Right kidney (tissue), 1 donor: Measurements from ENCODE around the gene RBPJL.

Experiments used
- DNase-seq: peaks from one replicate; pipeline ENCODE4 v3.0.0-alpha.2; 2016

The RBPJL gene

DNA sequence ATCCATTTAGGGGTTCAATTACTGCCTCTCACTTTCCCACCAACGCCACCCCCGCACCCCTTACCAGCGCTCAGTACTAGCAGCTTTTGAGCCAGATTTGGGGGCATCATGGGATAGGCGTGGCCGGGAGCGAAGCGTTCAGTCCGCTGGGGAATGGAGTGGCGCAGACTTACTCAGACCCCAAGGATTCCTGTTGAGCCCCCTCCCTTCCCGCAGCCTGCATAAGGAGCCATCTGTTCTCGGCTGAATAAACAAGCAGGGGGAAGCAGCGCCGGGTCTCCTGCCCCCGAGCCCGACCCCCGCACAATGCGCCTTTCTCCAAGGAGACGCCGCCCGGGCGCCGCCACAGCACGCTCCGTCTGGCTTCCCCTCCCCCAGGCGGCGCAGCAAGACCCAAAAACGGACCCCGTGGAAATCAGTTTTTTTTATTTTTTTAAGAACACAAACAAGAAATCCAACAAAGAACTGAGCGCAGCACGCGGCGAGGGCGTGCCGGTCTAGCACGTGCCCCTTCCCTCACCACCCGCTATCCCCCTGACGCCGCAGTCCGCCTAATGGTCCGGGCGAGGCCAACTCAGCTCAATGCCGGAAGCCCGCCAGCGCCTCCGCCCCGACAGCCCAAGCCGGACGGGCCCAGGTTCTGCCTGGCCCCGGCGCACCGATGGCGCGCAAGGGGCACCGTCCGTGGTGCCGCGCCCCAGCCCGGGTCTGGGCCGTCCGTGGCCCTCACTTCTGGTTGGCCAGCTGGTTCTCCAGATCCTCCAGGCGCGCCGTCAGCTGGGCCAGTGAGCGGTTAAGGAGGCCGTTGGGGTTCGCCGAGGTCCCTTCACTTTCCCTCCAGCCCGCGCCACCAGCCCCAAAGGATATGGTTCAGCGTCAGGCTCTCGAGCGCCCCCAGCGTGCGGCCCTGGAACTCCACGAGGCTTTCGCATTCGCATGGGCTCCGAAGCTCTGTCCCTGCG, 13.3 kb upstream of the RBPJL start:
- peak; percentile 93 for DNase-seq

DNA sequence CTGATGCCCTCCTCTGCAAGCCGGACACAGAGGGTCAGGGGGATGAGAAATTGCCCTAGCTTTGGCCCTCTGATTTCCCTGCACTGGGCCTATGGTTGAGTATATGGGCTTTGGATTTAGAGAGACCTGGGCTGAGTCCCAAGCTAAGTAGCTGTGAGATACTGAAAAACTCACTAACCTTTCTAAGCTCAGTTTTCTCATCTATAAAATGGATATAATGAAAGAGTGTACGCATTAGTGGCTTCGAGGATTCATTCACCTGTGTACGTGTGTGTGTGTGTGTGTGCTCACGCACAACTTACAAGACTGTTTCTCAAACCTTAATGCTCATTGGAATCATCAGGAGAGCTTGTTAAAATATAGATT, 12.7 kb upstream of the RBPJL start:
- DNase-seq: no peak

DNA sequence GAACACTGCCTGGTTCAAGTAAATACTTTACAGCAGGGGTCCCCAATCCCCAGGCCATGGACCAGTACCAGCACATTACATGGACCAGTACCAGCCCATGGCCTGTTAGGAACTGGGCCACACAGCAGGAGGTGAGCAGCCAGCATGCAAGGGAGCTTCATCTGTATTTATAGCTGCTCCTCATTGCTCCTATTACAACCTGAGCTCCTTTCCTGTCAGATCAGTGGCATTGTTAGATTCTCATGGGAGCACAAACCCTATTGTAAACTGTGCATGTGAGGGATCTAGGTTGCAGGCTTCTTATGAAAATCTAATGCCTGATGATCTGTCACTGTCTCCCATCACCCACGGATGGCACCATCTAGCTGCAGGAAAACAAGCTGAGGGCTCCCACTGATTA, 12.0 kb upstream of the RBPJL start:
- DNase-seq: no peak

DNA sequence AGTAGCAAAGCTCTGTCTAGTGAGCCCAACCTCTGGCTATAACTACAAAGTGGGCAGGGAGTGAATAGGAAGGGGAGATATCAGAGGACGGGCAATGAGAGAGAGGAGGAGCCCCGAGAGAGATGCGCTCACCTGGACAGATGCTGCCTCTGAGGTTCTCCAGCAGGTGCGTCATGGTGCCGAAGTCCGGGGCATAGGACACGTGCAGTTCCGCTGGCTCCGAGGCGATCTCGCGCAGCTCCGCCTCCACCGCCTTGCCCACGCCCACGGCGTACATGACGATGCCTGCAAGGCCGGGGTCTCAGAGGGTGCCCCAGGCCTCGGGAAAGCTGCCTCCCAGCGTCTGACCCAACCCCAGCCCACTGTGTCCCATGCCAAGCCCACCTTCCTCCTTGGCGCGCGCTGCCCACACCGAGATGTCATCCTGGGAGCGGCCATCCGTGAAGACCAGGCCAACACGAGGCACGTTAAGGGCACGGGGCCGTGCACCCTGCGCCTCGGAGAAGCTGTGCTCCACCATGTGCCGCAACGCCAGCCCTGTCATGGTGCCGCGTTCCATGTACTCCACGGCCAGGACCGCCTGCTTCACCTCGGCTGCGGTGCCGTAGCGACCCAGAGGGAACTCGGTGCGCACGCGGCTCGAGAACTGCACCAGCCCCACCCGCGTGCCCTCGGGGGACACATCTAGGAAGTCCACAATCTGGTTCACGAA, 8.7 kb upstream of the RBPJL start:
- no peak for DNase-seq

DNA sequence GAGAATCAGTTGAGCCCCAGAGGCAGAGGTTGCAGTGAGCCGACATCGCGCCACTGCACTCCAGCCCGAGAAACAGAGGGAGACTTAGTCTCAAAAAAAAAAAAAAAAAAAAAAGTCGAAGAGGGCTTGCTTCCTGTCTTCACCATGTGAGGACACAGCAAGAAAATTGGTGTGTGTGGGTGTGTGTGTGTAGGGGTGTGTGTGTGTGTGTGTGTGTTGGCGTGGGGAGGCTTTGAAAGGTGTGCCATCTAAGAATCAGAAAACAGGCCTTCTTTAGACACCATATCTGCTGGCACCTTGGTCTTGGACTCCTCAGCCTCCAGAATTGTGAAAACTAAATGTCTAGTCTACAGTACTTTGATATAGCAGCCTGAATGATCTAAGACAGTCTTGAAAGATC, 6.9 kb upstream of the RBPJL start:
- no peak for DNase-seq

DNA sequence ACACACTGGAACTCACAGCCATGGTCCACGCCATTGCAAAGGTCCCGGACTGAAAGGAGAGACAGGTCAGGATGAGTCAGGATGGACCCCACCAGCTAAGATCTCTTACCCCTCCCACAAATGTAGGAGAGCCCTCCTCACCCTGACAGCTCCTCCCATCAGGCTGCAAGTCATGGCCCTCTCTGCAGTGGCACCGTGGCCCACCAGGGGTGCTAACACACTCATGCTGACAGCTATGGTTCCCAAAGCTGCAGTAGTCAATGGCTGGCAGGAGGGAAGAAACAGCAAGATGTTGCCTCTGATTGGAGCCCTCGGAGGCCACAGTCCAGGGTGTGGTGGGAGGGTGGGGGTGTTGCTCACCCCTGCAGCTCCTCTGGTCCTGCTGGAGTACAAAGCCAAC, 5.7 kb upstream of the RBPJL start:
- no peak for DNase-seq

DNA sequence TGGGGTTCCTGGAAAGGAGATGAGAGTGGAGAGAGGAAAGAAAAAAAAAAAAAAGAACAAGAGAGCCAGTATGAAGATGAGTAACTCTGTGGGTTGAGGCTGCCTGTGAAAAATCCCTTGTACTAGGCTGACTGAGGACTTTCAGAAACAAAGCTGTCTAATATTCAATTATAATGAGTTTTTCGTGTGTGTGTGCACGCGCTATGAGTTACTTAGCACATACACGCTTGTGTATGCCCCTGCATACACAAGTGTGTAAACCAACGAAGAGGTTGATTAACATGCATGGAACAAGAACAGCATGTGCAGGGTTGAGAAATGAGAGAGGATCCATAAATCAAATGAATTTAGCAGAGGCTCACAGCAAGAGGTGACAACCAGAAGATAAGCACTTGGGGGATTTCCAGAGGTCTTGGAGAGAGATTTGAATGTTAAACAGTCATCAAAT, 4.8 kb upstream of the RBPJL start:
- DNase-seq: no peak

DNA sequence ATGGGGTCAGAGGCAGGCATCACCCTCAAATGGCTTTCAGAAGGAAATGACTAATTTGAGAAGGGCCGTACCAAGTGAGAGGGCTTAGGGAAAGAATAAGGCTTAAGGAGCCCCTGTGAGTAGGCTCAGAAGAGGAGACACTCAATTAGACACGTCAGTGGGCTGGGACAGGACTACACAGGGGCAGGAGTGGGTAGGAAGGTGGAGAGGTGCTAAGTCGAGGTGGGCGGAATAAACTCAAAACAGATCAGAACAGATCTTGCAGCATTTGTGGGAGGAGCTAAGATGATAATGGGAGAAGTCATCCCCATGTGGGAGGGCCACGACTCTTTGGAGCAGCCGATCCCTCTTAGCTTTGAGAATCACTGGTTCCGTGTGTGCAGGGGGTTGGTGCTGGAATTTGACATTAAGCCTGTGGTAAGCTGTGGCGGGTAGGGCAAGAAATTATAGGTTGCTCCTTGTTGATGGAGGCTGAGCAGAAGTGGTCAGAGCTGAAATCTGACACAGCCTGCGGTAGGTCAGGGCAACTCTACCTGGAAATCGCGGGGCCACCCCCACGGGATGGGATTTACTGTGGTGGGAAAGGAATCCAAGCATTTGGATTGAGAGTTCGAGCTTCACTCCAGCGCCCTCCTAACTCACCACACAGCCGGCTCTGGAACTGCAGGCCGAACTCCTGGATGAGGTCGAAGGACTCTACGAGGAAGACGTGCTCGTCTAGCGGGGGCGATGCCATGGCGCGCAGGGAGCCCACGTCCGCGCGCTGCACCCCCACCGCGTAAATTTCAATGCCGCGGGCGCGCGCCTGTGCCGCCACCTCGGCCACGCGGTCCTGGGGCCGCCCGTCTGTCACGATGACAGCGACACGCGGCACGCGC, 2.8 kb upstream of the RBPJL start:
- no peak for DNase-seq

DNA sequence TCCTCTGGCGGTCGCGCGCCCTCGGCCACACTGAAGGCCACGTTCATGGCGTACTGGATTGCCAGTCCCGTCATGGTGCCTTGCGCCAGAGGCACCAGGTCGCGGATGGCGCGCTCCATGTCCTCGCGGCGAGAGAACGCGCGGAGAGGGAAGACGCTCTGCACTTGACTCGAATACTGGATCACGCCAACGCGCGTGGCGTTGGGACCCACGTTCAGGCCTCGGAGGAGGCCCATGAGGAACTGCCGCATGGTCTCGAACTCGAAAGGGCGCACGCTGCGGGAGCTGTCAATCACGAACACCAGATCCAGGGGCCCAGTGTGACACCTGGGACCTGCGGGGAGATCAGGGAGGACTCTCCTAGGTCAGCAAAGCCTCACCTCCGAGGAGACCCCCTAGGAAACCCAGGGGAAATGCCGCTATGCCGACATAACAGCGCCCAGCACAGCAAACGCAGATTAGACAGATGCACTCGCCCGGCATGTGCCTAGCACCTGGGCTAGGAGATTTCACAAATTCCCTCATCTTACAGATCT, 2.1 kb upstream of the RBPJL start:
- no peak for DNase-seq

DNA sequence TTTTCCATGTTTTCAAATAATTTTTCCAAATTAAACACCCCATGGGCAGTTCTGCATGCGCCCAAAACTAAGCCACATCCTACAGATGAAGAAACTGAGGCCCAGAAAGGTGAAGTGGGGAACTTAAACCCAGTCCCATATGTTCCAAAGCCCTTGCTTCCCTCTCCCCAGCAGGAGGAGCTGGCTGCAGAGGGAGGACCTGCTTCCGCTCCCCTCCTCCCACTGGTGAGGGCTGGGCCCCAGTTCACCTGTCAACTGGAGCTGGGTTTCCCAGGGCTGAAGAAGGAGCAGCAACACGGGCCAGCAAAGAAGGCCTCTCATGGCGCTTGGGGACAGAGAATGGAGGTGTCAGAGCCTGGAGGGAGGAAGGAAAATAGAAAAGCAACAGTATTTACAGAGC, 1.4 kb upstream of the RBPJL start:
- DNase-seq: no peak

DNA sequence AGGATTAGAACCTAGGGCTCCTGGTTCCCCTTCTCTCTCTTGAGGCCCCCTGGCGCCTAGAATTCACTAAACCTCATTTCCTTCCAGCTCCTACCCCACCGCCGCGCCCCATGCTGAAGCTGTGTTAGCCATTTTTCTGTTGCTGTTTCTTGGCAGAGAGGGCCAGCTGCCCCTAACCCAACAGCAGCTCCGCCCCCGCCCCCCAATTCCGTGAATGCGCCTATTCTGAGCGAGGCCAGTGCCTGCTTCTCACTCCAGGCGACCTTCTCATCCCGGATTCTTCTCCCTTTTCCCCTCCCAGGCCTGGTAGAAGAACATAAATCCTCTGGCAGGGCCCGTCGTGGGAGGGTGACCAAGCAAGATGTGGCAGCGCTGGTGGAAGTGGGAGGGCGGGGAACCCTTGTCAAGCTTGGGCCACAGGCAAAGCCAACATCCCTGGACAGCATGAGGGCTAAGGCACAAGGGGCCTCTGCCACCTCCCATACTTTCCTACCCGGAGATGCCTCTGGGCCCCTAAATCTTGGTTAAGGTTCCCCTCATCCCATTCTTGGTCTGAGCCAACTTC, 518 bp downstream of the RBPJL start:
- DNase-seq: no peak

DNA sequence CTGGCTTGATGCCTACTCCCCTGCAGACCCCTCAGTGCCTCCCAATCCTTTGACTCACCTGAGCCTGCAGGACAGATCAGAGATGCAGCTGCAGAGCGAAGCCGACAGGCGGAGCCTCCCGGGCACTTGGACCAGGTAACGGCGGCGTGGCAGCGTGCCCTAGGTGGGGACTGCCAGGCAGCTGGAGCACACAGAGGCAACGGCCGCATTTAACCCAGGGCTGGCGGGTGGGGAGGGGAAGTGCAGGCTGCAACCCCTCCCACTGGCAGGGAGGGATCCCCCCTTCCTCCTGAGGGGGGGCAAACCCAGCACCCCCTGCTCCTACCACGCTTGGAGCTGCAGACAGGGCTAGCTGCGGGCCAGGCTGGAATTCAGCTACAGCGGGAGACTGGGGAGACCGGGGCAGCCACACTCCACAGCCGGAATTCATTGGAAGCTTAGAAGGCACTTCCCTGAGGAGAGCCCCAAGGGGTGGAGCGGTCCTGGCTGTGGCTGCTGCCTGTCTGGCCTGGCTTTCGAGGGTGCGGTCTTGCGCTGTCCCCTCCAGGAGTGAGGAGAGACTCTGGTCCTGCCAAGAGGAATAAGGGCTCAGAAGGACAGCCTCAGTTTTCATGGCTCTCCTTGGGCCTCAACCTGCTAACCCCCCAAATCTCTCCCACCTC, 1.6 kb downstream of the RBPJL start, which contains the start of gene MATN4:
Gene MATN4 (minus strand): TSS at position 183 of the 662 bp plus-strand sequence. CDS start 2,717 bp downstream, outside the sequence.
- DNase-seq: no peak

DNA sequence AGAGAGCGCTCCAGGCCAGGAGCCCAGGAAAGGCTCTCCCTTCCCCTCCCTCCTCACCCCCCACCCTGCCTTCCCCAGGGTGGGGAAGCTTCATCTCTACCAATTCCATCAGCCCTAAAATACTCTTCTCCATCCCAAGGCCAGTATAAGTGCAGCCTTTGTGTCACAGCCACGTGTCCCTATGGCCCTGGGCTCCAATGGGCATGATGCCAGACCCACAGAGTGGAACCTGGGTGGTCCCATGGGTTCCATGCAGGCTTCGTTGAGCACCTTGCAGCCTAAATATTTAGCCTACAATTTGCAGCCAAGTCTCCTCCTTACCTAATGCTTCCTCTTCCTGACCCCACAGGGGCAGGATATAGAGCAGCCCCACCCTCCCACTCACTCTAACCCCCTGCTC, 2.4 kb downstream of the RBPJL start:
- DNase-seq: no peak

DNA sequence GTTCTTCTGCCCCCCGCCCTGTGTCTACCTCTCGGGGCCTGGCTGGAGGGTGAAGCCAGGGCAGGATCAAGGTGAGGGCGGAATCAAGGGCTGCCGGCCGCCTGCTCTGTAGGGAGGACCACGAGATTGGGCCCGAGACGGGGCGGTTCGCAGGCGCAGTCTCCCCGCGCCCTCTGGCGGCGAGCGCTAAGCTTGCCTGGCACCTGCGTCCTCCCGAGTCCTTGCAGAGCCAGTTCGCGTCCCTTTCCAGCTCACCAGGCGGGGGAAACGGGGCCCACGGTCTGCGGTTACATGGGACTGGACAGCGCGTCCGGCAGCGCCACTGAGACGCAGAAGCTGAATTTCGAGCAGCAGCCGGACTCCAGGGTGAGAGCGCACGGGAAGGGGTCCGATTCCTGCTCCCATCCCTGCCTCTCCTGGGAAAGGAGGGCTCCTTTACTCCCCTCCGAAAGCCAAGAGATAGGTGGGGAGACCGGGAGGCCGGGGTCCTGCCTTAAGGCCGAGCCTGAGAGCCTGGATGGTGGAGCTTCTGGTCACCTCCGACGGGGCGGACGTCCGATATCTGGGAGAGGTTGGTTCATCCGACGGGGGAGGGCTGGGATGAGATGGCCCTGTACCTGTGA, 5.1 kb downstream of the RBPJL start:
- DNase-seq: peak; percentile 58

DNA sequence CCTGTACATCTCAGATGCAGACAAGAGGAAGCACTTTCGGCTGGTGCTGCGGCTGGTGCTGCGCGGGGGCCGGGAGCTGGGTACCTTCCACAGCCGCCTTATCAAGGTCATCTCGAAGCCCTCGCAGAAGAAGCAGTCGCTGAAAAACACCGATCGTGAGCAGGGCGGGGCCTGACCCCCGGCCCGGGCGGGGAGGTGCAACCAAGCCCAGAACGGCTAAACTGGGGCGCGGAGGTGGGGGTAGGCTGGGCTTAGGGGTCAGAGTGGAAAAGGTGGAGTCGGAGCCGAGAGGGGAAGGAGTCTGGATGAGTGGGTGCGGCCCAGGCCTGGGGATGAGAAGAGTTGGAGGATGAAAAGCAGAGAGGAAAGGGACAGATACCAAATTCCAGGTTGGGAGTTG, 5.6 kb downstream of the RBPJL start:
- DNase-seq: no peak

DNA sequence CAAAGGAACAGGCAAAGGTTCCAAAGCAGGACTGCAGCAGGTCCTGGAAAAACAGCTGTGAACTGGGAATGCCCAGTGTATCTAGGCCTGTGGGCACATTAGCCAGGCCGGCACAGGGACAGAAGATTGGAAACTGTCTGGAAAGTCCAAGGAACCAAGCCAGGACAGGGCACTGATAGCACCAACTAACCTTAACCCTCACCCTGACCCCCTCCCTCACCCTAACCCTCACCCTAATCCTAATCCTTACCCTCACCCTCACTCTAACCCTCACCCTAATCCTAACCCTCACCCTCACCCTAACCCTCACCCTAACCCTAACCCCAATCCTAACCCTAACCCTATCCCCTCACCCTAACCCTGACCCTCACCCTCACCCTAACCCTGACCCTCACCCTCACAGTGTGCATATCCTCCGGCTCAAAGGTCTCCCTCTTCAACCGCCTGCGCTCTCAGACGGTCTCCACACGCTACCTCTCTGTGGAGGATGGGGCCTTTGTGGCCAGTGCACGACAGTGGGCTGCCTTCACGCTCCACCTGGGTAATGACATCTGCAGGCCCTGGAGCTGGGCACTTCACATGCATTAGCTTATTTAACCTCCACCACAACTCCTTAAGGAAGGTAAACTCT, 6.5 kb downstream of the RBPJL start:
- DNase-seq: no peak

DNA sequence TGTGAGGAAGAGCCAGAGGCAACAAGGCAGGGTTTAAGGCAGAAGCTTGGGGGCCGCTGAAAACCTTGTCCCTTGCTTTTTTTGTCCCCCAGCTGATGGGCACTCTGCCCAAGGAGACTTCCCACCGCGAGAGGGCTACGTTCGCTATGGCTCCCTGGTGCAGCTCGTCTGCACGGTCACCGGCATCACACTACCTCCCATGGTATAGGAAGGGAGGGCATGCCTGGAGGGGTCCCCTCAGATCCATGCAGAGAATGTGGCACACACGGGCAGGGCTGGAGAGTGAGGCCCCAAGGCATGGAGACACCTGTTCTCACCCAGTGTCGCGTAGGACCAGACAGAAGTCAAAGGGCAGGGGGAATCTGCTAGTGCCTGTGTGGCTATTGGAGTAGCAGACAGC, 7.3 kb downstream of the RBPJL start:
- DNase-seq: no peak

DNA sequence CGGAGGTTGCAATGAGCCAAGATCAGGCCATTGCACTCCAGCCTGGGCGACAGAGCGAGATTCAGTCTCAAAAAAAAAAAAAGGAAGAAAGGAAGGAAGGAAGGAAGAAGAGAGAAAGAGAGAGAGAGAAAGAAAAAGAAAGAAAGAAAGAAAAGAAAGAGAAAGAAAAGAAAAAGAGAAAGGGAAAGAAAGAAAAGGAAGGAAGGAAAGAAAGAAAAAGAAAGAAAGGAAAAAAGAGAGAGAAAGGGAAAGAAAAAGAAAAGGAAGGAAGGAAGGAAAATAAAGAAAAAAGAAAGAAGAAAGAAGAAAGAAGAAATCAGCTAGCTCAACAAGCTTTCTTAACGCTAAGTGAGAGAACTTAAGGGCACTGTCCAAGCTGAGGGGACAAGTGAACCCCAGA, 9.0 kb downstream of the RBPJL start:
- DNase-seq: no peak

DNA sequence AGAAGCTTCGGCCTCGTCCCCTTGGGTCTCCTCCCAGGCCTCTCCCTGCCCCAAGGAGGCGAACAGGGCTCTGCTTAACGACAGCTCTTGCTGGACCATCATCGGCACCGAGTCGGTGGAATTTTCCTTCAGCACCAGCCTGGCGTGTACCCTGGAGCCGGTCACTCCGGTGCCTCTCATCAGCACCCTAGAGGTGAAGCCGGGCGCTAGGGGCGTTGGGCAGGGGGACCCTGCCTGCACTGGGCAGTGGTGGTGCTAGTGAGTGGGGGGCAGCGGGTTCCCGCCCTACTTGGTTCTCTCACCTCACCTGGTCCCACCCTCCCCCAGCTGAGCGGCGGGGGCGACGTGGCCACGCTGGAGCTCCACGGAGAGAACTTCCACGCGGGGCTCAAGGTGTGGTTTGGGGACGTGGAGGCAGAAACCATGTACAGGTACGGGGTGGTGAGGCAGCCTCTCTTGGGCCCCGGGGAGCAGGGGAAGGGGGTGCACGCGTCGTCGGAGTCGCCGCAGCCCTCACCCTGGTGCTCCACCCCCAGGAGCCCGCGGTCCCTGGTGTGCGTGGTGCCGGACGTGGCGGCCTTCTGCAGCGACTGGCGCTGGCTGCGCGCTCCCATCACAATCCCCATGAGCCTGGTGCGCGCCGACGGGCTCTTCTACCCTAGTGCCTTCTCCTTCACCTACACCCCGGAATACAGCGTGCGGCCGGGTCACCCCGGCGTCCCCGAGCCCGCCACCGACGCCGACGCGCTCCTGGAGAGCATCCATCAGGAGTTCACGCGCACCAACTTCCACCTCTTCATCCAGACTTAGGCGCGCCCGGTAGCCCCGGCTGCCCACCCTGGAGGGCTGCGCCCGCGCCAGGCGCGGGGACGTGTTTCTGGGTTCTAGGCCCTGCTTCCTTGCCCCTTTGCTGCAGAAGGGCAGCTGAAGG, 9.8 kb downstream of the RBPJL start:
- DNase-seq: no peak
